Transverse colon (tissue), 4 donors: ENCODE data around the gene TXNL4B.

Source experiments
- CTCF ChIP-seq, 5 experiments: fragments of 200-600 bp in 3 of 5; fragments of 450-650 bp in 2 of 5; sonication (generic) in 3 of 5; IDR thresholded peaks; 1 replicate in 2 of 5; 2 replicates in 3 of 5; pipeline ENCODE4 v1.5.1; 2016 to 2017; ENCODE audit warnings: antibody characterized with exemption in 5 of 5, inconsistent platforms in 3 of 5, mild to moderate bottlenecking in 2 of 5, moderate library complexity in 1 of 5
- EP300 ChIP-seq: sonication (generic); formaldehyde crosslinking; IDR thresholded peaks from one replicate; pipeline ENCODE4 v1.6.1; 2017; ENCODE audit warnings: antibody characterized with exemption, low read depth
- POLR2A ChIP-seq: fragments of 450-650 bp; IDR thresholded peaks from one replicate; pipeline ENCODE4 v1.6.1; 2016; ENCODE audit warnings: antibody characterized with exemption, mild to moderate bottlenecking, moderate library complexity
- POLR2AphosphoS5 ChIP-seq, 3 donors: sonication (generic); formaldehyde crosslinking; IDR thresholded peaks; one replicate each; pipeline ENCODE4 v1.6.1; 2016; ENCODE audit warnings: antibody characterized with exemption in 3 of 3

- TF ChIP-seq CTCF (IDR thresholded peaks at IDR 0.05), result no peak
- no peak for TF ChIP-seq POLR2AphosphoS5 (IDR thresholded peaks at IDR 0.05)
- no peak for TF ChIP-seq POLR2A
- TF ChIP-seq EP300, result no peak
Observed at GRCh38 chr16:72083778-72084404, 9.5 kb downstream of the TXNL4B start.
